H9 (cell line): ENCODE measurements around the gene SLAMF7. TPM values are rescaled to one million over a fixed set of nuclear protein-coding genes. Genes with fewer than 3 reads are reported as not detected.

Experiments used
- DNase-seq: peaks from one replicate; pipeline ENCODE4 v3.0.0-alpha.2; 2017
- H2AFZ ChIP-seq: one replicate; pipeline ENCODE4 v1.6.1; 2013; ENCODE audit warnings: mild to moderate bottlenecking, low read length, control low read depth, moderate library complexity
- H2AK5ac ChIP-seq: 2 replicates; pipeline ENCODE4 v1.6.1; 2013; ENCODE audit warnings: low read length, control low read depth, mixed read lengths; ENCODE audit not compliant: insufficient read length
- H2BK120ac ChIP-seq: one replicate; pipeline ENCODE4 v1.6.1; 2013; ENCODE audit warnings: low read depth, mild to moderate bottlenecking, low read length, control low read depth, inconsistent platforms; ENCODE audit not compliant: poor library complexity, severe bottlenecking
- H2BK12ac ChIP-seq: 2 replicates; pipeline ENCODE4 v1.6.1; 2013; ENCODE audit warnings: low read length, control low read depth, mixed read lengths, low read depth; ENCODE audit not compliant: insufficient read length
- H2BK15ac ChIP-seq: 2 replicates; pipeline ENCODE4 v1.6.1; 2013; ENCODE audit warnings: low read depth, low read length, control low read depth
- H2BK20ac ChIP-seq: one replicate; pipeline ENCODE4 v1.6.1; 2013; ENCODE audit warnings: low read depth, mild to moderate bottlenecking, low read length, control low read depth, inconsistent platforms; ENCODE audit not compliant: poor library complexity, severe bottlenecking
- H2BK5ac ChIP-seq: 2 replicates; pipeline ENCODE4 v1.6.1; 2013; ENCODE audit warnings: low read length, control low read depth, mixed read lengths; ENCODE audit not compliant: insufficient read length
- H3K14ac ChIP-seq: 2 replicates; pipeline ENCODE4 v1.6.1; 2013; ENCODE audit warnings: low read length, control low read depth; ENCODE audit not compliant: insufficient read depth
- H3K18ac ChIP-seq: 2 replicates; pipeline ENCODE4 v1.6.1; 2013; ENCODE audit warnings: low read depth, mild to moderate bottlenecking, mixed read lengths, low read length, control low read depth; ENCODE audit not compliant: insufficient read length
- H3K23ac ChIP-seq: 2 replicates; pipeline ENCODE4 v1.6.1; 2013; ENCODE audit warnings: low read length, control low read depth, mixed read lengths, low read depth; ENCODE audit not compliant: insufficient read length
- H3K23me2 ChIP-seq: 2 replicates; pipeline ENCODE4 v1.6.1; 2013; ENCODE audit warnings: low read depth, mild to moderate bottlenecking, mixed read lengths, low read length, control low read depth; ENCODE audit not compliant: insufficient read length, poor library complexity, severe bottlenecking
- H3K27ac ChIP-seq: 2 replicates; pipeline ENCODE4 v1.5.1; 2013; ENCODE audit warnings: low read length, control low read depth, mixed read lengths, low read depth; ENCODE audit not compliant: insufficient read length
- H3K27me3 ChIP-seq: 2 replicates; pipeline ENCODE4 v1.6.1; 2013; ENCODE audit warnings: low read length, control low read depth, inconsistent platforms; ENCODE audit not compliant: insufficient read depth
- H3K4ac ChIP-seq: 2 replicates; pipeline ENCODE4 v1.6.1; 2013; ENCODE audit warnings: low read depth, mild to moderate bottlenecking, control low read depth, inconsistent platforms, low read length, moderate library complexity
- H3K4me1 ChIP-seq: 2 replicates; pipeline ENCODE4 v1.6.1; 2013; ENCODE audit warnings: low read length, control low read depth, inconsistent platforms; ENCODE audit not compliant: insufficient read depth
- H3K4me2 ChIP-seq: 2 replicates; pipeline ENCODE4 v1.6.1; 2013; ENCODE audit warnings: low read length, control low read depth, mixed read lengths; ENCODE audit not compliant: insufficient read length, insufficient read depth
- H3K56ac ChIP-seq: 2 replicates; pipeline ENCODE4 v1.6.1; 2013; ENCODE audit warnings: low read depth, mild to moderate bottlenecking, mixed read lengths, low read length, control low read depth; ENCODE audit not compliant: insufficient read length
- H3K79me1 ChIP-seq: 2 replicates; pipeline ENCODE4 v1.6.1; 2013; ENCODE audit warnings: low read depth, mild to moderate bottlenecking, moderate library complexity, low read length, control low read depth, inconsistent platforms; ENCODE audit not compliant: insufficient read depth, poor library complexity, severe bottlenecking
- H3K79me2 ChIP-seq: 2 replicates; pipeline ENCODE4 v1.6.1; 2013; ENCODE audit warnings: low read length, control low read depth, inconsistent platforms; ENCODE audit not compliant: insufficient read depth
- H3K9ac ChIP-seq: 2 replicates; pipeline ENCODE4 v1.6.1; 2013; ENCODE audit warnings: low read length, control low read depth, mixed read lengths; ENCODE audit not compliant: insufficient read length; ENCODE audit errors: extremely low read depth
- H3K9me3 ChIP-seq: one replicate; pipeline ENCODE4 v1.6.1; 2013; ENCODE audit warnings: low read depth, low read length, inconsistent platforms; ENCODE audit not compliant: control insufficient read depth
- H3T11ph ChIP-seq: one replicate; pipeline ENCODE4 v1.6.1; 2013; ENCODE audit warnings: mild to moderate bottlenecking, low read length, control low read depth, inconsistent platforms
- H4K20me1 ChIP-seq: one replicate; pipeline ENCODE4 v1.6.1; 2013; ENCODE audit not compliant: control insufficient read depth, insufficient read length, insufficient read depth
- H4K5ac ChIP-seq: 2 replicates; pipeline ENCODE4 v1.6.1; 2013; ENCODE audit warnings: low read depth, mild to moderate bottlenecking, mixed read lengths, low read length, control low read depth; ENCODE audit not compliant: insufficient read length
- H4K8ac ChIP-seq: replicated peaks from 2 replicates; pipeline ENCODE4 v1.6.1; 2013; ENCODE audit warnings: low read length, control low read depth, mixed read lengths, low read depth; ENCODE audit not compliant: insufficient read length
- H4K91ac ChIP-seq: 2 replicates; pipeline ENCODE4 v1.6.1; 2013; ENCODE audit warnings: low read depth, mild to moderate bottlenecking, moderate library complexity, mixed read lengths, low read length, control low read depth; ENCODE audit not compliant: insufficient read length
- H3K27ac Mint-ChIP-seq, 3 experiments: 2 replicates in 2 of 3; 3 replicates in 1 of 3; pipeline ENCODE4 v1.8.0; 2020 to 2021; ENCODE audit warnings: mixed read lengths in 3 of 3, mild to moderate bottlenecking in 1 of 3, moderate library complexity in 1 of 3
- H3K27me3 Mint-ChIP-seq: 2 replicates; pipeline ENCODE4 v1.8.0; 2021; ENCODE audit warnings: low read depth, mild to moderate bottlenecking, moderate library complexity, mixed read lengths
- H3K36me3 Mint-ChIP-seq, 3 experiments: 2 replicates in 2 of 3; 3 replicates in 1 of 3; pipeline ENCODE4 v1.8.0; 2020 to 2021; ENCODE audit warnings: low read depth in 3 of 3, mixed read lengths in 3 of 3; ENCODE audit not compliant: insufficient read depth in 1 of 3
- H3K4me1 Mint-ChIP-seq, 2 experiments: 2 replicates each; pipeline ENCODE4 v1.8.0; 2020; ENCODE audit warnings: mixed read lengths in 2 of 2
- H3K4me3 Mint-ChIP-seq, 2 experiments: 2 replicates in 1 of 2; 3 replicates in 1 of 2; pipeline ENCODE4 v1.8.0; 2020 to 2021; ENCODE audit warnings: mild to moderate bottlenecking in 2 of 2, mixed read lengths in 2 of 2, moderate library complexity in 1 of 2
- H3K9me3 Mint-ChIP-seq, 2 experiments: 2 replicates in 1 of 2; 3 replicates in 1 of 2; pipeline ENCODE4 v1.8.0; 2020; ENCODE audit warnings: mild to moderate bottlenecking in 2 of 2, mixed read lengths in 2 of 2, moderate library complexity in 1 of 2
- WGBS: extraction: QIAGEN DNeasy Blood & Tissue Kit; methylation state at CpG from one replicate; pipeline ENCODE4 v1.1.7; 2013; ENCODE audit warnings: missing lambda C conversion rate, low lambda C conversion rate, mixed read lengths; ENCODE audit not compliant: insufficient read length; ENCODE audit errors: extremely low coverage; 5-methylcytosine and 5-hydroxymethylcytosine counted together
- total RNA-seq: library from RNA; stranded (reverse); gene quantifications from 2 replicates; pipeline ENCODE4 v1.2.1, GENCODE V29; 2021
- TF ChIP-seq, protein P1 (sequence below): fragments of 200-600 bp; sonication (generic); conservative IDR thresholded peaks from 3 replicates; pipeline ENCODE4 v1.8.0; 2021; ENCODE audit warnings: antibody characterized with exemption, mild to moderate bottlenecking

The SLAMF7 gene
- total RNA-seq, 1 experiment from 2014 or later = not detected

- Histone ChIP-seq H3K79me2 (no peaks in the 10 kb centered on the region), H3K27me3 (no peaks in the 10 kb centered on the region), H2BK12ac (no peak overlapping the region), H3K79me1 (no peaks in the 10 kb centered on the region), H2AK5ac (no peak overlapping the region), H4K8ac (no peak overlapping the region), H3T11ph (no peak overlapping the region), H3K9me3 (no peaks in the 10 kb centered on the region), H3K56ac (no peak overlapping the region), H2BK15ac (no peak overlapping the region), H3K18ac (no peak overlapping the region), H3K4me2 (no peak overlapping the region), H2BK120ac (no peak overlapping the region), H3K4ac (no peak overlapping the region), H3K4me1 (no peaks in the 10 kb centered on the region), H4K91ac (no peak overlapping the region), H3K27ac (no peak overlapping the region), H3K14ac (no peak overlapping the region), H3K23ac (no peak overlapping the region), H2BK5ac (no peak overlapping the region), H3K9ac (no peak overlapping the region), H3K23me2 (no peaks in the 10 kb centered on the region), H4K20me1 (no peaks in the 10 kb centered on the region), H2AFZ (no peak overlapping the region), H4K5ac (no peak overlapping the region), H2BK20ac (no peak overlapping the region)
- H3K9me3 Mint-ChIP-seq = no peaks in the 10 kb centered on the region
- no peak for DNase-seq
- peaks cover 3% of the 10 kb centered on the region; the same call in 1 of the 2 replicates for H3K27me3 Mint-ChIP-seq
- H3K36me3 Mint-ChIP-seq = no peaks in the 10 kb centered on the region
- H3K27ac Mint-ChIP-seq = no peak overlapping the region
- no CpG with 5 or more reads among the region's 4 CpGs for WGBS
- no peak overlapping the region for H3K4me3 Mint-ChIP-seq
- no peaks in the 10 kb centered on the region for H3K4me1 Mint-ChIP-seq
- TF ChIP-seq, protein P1, sequence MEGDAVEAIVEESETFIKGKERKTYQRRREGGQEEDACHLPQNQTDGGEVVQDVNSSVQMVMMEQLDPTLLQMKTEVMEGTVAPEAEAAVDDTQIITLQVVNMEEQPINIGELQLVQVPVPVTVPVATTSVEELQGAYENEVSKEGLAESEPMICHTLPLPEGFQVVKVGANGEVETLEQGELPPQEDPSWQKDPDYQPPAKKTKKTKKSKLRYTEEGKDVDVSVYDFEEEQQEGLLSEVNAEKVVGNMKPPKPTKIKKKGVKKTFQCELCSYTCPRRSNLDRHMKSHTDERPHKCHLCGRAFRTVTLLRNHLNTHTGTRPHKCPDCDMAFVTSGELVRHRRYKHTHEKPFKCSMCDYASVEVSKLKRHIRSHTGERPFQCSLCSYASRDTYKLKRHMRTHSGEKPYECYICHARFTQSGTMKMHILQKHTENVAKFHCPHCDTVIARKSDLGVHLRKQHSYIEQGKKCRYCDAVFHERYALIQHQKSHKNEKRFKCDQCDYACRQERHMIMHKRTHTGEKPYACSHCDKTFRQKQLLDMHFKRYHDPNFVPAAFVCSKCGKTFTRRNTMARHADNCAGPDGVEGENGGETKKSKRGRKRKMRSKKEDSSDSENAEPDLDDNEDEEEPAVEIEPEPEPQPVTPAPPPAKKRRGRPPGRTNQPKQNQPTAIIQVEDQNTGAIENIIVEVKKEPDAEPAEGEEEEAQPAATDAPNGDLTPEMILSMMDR = no peak
Observed at GRCh38 chr1:160797861-160798273, 58.8 kb downstream of the SLAMF7 start.
